Pancreas (tissue), 10 donors: ENCODE results near the gene BCL11A. TPM values are rescaled to one million over a fixed set of nuclear protein-coding genes. Genes with fewer than 3 reads are reported as not detected.
A peak's percentile ranks its signal among the peaks of the same experiment; 100 is the strongest.

Experiments
- ATAC-seq, 4 donors: fragments of 200-7000 bp; cut with Tn5 transposase; one replicate each; pipeline versions ENCODE4 v1.8.0 to v1.9.1; 2020; ENCODE audit warnings: mild to moderate bottlenecking in 4 of 4, moderate library complexity in 4 of 4
- DNase-seq, 6 donors: peaks; one replicate each; pipeline ENCODE4 v3.0.0-alpha.2; 2020
- FAIRE-seq: peaks from 2 replicates; lab custom pipeline; 2012; peaks lifted over from hg19 to GRCh38; lab: Jason Lieb, UNC
- H3K27ac ChIP-seq, 4 donors: fragments of 200-600 bp; sonication (generic); 1 replicate in 3 of 4; 2 replicates in 1 of 4; pipeline versions ENCODE4 v1.5.0 to v1.8.0; 2020
- H3K27me3 ChIP-seq, 4 donors: fragments of 200-600 bp; one replicate each; pipeline ENCODE4 v1.8.0; 2021
- H3K36me3 ChIP-seq, 3 donors: fragments of 200-600 bp; sonication (generic) in 1 of 3; one replicate each; pipeline versions ENCODE4 v1.5.0 to v1.8.0; 2020 to 2021
- H3K4me1 ChIP-seq, 3 donors: fragments of 200-600 bp; one replicate each; pipeline ENCODE4 v1.8.0; 2021
- H3K4me3 ChIP-seq, 4 donors: fragments of 200-600 bp; sonication (generic) in 2 of 4; one replicate each; pipeline versions ENCODE4 v1.5.0 to v1.8.0; 2020 to 2021
- H3K9me3 ChIP-seq, 4 donors: fragments of 200-600 bp; one replicate each; pipeline ENCODE4 v1.8.0; 2021
- whole genome bisulfite sequencing, 2 donors: extraction: QIAGEN DNeasy Blood & Tissue Kit; methylation state at CpG; one replicate each; pipeline ENCODE4 v1.1.7; 2013; 5-methylcytosine and 5-hydroxymethylcytosine counted together
- intact Hi-C, 3 donors: fragments of 100-400 bp; cut with DNase I; formaldehyde crosslinking; loops; one replicate each; pipeline versions ENCODE4 v1.11.1 to v1.14.2; 2022
- polyA plus RNA-seq, 2 donors: library from polyadenylated mRNA; stranded (reverse); fragments of 200-250 nt; gene quantifications; one replicate each; pipeline ENCODE4 v1.2.3, GENCODE V29; 2013
- total RNA-seq, 6 donors: library from RNA; stranded (reverse); fragmentation: NEBNext Ultra II Directional in 4 of 6; extraction: Animal tissue kit (Norgen Biotek cat#: 25700) in 4 of 6; gene quantifications; one replicate each; pipeline versions ENCODE4 v1.2.1 to v1.2.4, GENCODE V29; 2021 to 2023
- TF ChIP-seq, protein P1 (sequence below), 4 donors: fragments of 200-600 bp; sonication (generic) in 3 of 4; IDR thresholded peaks; one replicate each; pipeline versions ENCODE4 v1.5.0 to v1.8.0; 2021; ENCODE audit warnings: antibody characterized with exemption in 4 of 4
- donor health status: healthy with polysubstance abuse.
- donor health status: DM: no; HTN: no; CAD: no; lungs with moderate emphysema.
- donor health status: DM: no; HTN: no; CAD: no.
- donor health status: control.
- donor health status: control.
- donor health status: Bipolar disorder and iron deficiency.
- donor health status: DM: yes; HTN: yes; CAD: no.
- donor health status: DM: no; HTN: no; CAD: no.
- donor health status: DM: no; HTN: no; CAD: no.
- donor health status: DM: yes; HTN: yes; CAD: no.

BCL11A gene
- total and polyA plus RNA-seq, 8 donors: 4.4 to 16.1 (median 11.7) TPM

DNA sequence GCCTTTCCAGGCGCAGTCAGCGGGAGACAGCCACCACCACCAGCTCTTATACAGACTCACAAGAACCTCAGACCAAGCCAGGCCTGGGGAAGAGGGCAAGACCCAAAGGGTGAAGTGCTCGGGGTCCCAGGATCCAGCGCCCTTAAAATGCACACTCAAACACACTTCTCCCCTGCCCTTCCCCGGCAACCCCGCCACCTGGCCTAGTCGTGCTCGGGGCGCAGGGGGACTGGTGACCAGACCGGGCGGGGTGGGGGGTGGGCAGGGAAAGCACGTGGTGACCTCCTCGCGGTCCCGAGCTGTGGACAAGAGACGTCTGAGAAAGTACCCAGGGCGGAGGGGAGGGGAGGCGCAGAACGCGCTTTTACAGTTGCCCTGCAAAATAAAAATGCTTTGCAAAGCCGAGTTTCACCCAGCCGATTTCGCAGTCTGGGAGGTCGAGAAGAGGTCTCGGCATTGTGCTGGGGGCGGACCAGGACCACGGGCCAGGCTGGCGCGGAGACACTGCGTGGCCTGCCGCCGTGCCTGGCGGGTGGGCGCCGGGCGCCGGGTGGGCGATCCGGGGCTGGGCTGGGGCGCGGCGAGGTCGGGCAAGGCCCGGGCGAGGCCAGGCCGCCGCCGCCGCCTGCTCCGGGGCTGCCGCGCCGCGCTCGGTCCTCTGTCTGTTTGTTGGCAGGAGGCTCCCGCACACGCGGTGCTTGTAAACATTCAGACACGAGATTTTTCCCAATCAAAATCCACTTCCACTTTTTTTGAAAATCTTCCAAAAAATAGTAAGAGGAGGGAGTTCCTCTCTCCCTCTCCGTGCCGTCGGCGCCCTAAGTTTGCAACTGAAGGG, 2.0 kb downstream of the BCL11A start:
- TF ChIP-seq, protein P1, sequence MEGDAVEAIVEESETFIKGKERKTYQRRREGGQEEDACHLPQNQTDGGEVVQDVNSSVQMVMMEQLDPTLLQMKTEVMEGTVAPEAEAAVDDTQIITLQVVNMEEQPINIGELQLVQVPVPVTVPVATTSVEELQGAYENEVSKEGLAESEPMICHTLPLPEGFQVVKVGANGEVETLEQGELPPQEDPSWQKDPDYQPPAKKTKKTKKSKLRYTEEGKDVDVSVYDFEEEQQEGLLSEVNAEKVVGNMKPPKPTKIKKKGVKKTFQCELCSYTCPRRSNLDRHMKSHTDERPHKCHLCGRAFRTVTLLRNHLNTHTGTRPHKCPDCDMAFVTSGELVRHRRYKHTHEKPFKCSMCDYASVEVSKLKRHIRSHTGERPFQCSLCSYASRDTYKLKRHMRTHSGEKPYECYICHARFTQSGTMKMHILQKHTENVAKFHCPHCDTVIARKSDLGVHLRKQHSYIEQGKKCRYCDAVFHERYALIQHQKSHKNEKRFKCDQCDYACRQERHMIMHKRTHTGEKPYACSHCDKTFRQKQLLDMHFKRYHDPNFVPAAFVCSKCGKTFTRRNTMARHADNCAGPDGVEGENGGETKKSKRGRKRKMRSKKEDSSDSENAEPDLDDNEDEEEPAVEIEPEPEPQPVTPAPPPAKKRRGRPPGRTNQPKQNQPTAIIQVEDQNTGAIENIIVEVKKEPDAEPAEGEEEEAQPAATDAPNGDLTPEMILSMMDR (IDR thresholded peaks at IDR 0.05): no peak
- Histone ChIP-seq H3K36me3 (no peaks in the 10 kb centered on the region), H3K4me1 (peaks cover 6 to 20% (median 11%) of the 10 kb centered on the region in 3 donors), H3K27ac (peak overlapping the region; percentile 46 to 91 (median 76)), H3K27me3 (no peaks in the 10 kb centered on the region), H3K9me3 (no peaks in the 10 kb centered on the region), H3K4me3 (peak overlapping the region; percentile 35 to 76 (median 68))
- ATAC-seq (peak; percentile 2 to 21 (median 6)), FAIRE-seq (no peak), DNase-seq (peak; percentile 35 to 81 (median 62))
- intact Hi-C loops: no loop called here
- WGBS, 2 donors: 1 to 2% methylated on average over 53 to 63 of the region's 63 CpGs

- peaks cover 6 to 19% (median 11%) of the 10 kb centered on the region in 3 donors for H3K4me1 ChIP-seq
- FAIRE-seq: no peak
- H3K4me3 ChIP-seq: peak overlapping the region; percentile 35 to 76 (median 68)
- WGBS, 2 donors: 5% methylated on average over 8 of the region's 8 CpGs
- DNase-seq: no peak
- no peaks in the 10 kb centered on the region for H3K36me3 ChIP-seq
- TF ChIP-seq, protein P1 (IDR thresholded peaks at IDR 0.05): no peak
- H3K9me3 ChIP-seq: no peaks in the 10 kb centered on the region
- no peak for ATAC-seq
- no peaks in the 10 kb centered on the region for H3K27me3 ChIP-seq
- peak overlapping the region; percentile 46 to 91 (median 76) for H3K27ac ChIP-seq
- intact Hi-C loops: no loop called here
These were observed 2.5 kb downstream of the BCL11A start for GRCh38 chr2:60550984-60551239.

- peak overlapping the region; percentile 62 to 76 (median 68) for H3K4me3 ChIP-seq
- intact Hi-C loops: no loop called here
- 0% methylated on average over 53 to 62 of the region's 62 CpGs for WGBS, 2 donors
- peak overlapping the region; percentile 62 to 91 (median 79) for H3K27ac ChIP-seq
- FAIRE-seq (no peak), ATAC-seq (peak; percentile 63 to 82 (median 72)), DNase-seq (peak; percentile 76 to 87 (median 80))
- no peaks in the 10 kb centered on the region for H3K27me3 ChIP-seq
- no peaks in the 10 kb centered on the region for H3K9me3 ChIP-seq
- peaks cover 6 to 15% (median 11%) of the 10 kb centered on the region in 3 donors for H3K4me1 ChIP-seq
- TF ChIP-seq, protein P1 (IDR thresholded peaks at IDR 0.05): peak; percentile 23 to 45 (median 38)
- H3K36me3 ChIP-seq: peaks cover 0 to 5% (median 0%) of the 10 kb centered on the region in 3 donors
These were observed 3.1 kb downstream of the BCL11A start for GRCh38 chr2:60550178-60550983.

DNA sequence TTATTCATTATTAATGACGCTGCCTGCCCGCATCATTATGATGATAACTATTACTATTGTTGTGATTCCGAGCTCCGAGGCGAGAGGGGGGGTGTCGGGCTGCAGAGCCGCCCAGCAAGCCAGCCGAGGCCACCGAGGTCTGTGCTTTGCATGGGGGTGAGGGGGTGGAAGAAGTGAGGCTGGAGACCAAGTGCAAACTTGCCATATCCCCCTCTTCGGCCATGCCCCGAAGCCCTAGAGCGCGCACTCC, 3.6 kb downstream of the BCL11A start:
- DNase-seq (peak in 4 of 6 donors; percentile 33 to 70 (median 46)), ATAC-seq (peak; percentile 1 to 9 (median 4)), FAIRE-seq (no peak)
- 0 to 1% methylated on average over 13 of the region's 13 CpGs for WGBS, 2 donors
- TF ChIP-seq, protein P1 (IDR thresholded peaks at IDR 0.05): no peak
- peaks cover 0 to 5% (median 0%) of the 10 kb centered on the region in 3 donors for H3K36me3 ChIP-seq
- intact Hi-C loops: loop anchor here in 1 of 3 donors (10.0 kb wide), 1 partner anchor 55 kb away; no protein-coding TSS in a partner anchor
- H3K9me3 ChIP-seq: no peaks in the 10 kb centered on the region
- H3K27ac ChIP-seq: peak overlapping the region; percentile 62 to 91 (median 79)
- no peaks in the 10 kb centered on the region for H3K27me3 ChIP-seq
- H3K4me3 ChIP-seq: peak overlapping the region; percentile 62 to 76 (median 68)
- H3K4me1 ChIP-seq: peaks cover 6 to 15% (median 11%) of the 10 kb centered on the region in 3 donors
